Neuronal stem cell (in vitro differentiated cells): ENCODE measurements around the gene FBL.
"Not testable (repeated sequence)": the region's sequence is repeated elsewhere in the genome, so short reads cannot be mapped to it uniquely, and the experiment has no call there.

ENCODE experiments used
- DNase-seq: peaks from one replicate; pipeline ENCODE4 v3.0.0-alpha.2; 2013; ENCODE audit warnings: low spot score
- H2AFZ ChIP-seq: one replicate; pipeline ENCODE4 v1.6.1; 2013; ENCODE audit warnings: mild to moderate bottlenecking, low read length, inconsistent platforms
- H2AK5ac ChIP-seq: 2 replicates; pipeline ENCODE4 v1.6.1; 2013; ENCODE audit warnings: low read depth, mild to moderate bottlenecking, inconsistent platforms, low read length, moderate library complexity, mixed read lengths
- H2BK120ac ChIP-seq: 2 replicates; pipeline ENCODE4 v1.6.1; 2013; ENCODE audit warnings: low read depth, mild to moderate bottlenecking, inconsistent platforms, low read length, moderate library complexity, mixed read lengths
- H2BK12ac ChIP-seq: one replicate; pipeline ENCODE4 v1.6.1; 2013; ENCODE audit warnings: low read length, inconsistent platforms
- H2BK15ac ChIP-seq: 2 replicates; pipeline ENCODE4 v1.6.1; 2013; ENCODE audit warnings: mild to moderate bottlenecking, low read length, inconsistent platforms, mixed read lengths
- H2BK5ac ChIP-seq: one replicate; pipeline ENCODE4 v1.6.1; 2013; ENCODE audit warnings: inconsistent platforms, mild to moderate bottlenecking, low read length, moderate library complexity
- H3K14ac ChIP-seq: one replicate; pipeline ENCODE4 v1.6.1; 2013; ENCODE audit warnings: low read length, inconsistent platforms
- H3K18ac ChIP-seq: 2 replicates; pipeline ENCODE4 v1.6.1; 2013; ENCODE audit warnings: low read length, inconsistent platforms
- H3K23ac ChIP-seq: 2 replicates; pipeline ENCODE4 v1.6.1; 2013; ENCODE audit warnings: low read depth, mild to moderate bottlenecking, mixed read lengths, low read length, inconsistent platforms; ENCODE audit not compliant: poor library complexity
- H3K27ac ChIP-seq: replicated peaks from 3 replicates; pipeline ENCODE4 v1.5.1; 2013; ENCODE audit warnings: low read length, inconsistent platforms
- H3K27me3 ChIP-seq, 3 experiments: 2 replicates each; pipeline ENCODE4 v1.6.1; 2013; ENCODE audit warnings: low read length in 3 of 3, mild to moderate bottlenecking in 2 of 3, inconsistent platforms in 1 of 3, low read depth in 1 of 3, mixed read lengths in 1 of 3, moderate library complexity in 1 of 3; ENCODE audit not compliant: control insufficient read depth in 3 of 3, insufficient read depth in 3 of 3
- H3K36me3 ChIP-seq, 2 donors: replicated peaks in 1 of 2; 2 replicates each; pipeline ENCODE4 v1.6.1; 2013; ENCODE audit warnings: low read length in 2 of 2; ENCODE audit not compliant: control insufficient read depth in 2 of 2, insufficient read depth in 2 of 2
- H3K4ac ChIP-seq: 2 replicates; pipeline ENCODE4 v1.6.1; 2013; ENCODE audit warnings: inconsistent platforms, mild to moderate bottlenecking, low read length, moderate library complexity
- H3K4me1 ChIP-seq, 2 donors: 1 replicate in 1 of 2; 2 replicates in 1 of 2; pipeline ENCODE4 v1.6.1; 2013; ENCODE audit warnings: low read length in 2 of 2, low read depth in 1 of 2; ENCODE audit not compliant: control insufficient read depth in 2 of 2, insufficient read depth in 1 of 2
- H3K4me2 ChIP-seq: one replicate; pipeline ENCODE4 v1.6.1; 2013; ENCODE audit warnings: mild to moderate bottlenecking, low read length, inconsistent platforms; ENCODE audit not compliant: insufficient read depth, poor library complexity, severe bottlenecking
- H3K4me3 ChIP-seq, 2 donors: 2 replicates each; pipeline ENCODE4 v1.5.1; 2013; ENCODE audit warnings: low read length in 2 of 2, mild to moderate bottlenecking in 2 of 2, inconsistent platforms in 1 of 2, moderate library complexity in 1 of 2
- H3K79me1 ChIP-seq: one replicate; pipeline ENCODE4 v1.6.1; 2013; ENCODE audit warnings: low read depth, mild to moderate bottlenecking, inconsistent platforms, low read length, moderate library complexity
- H3K9ac ChIP-seq: one replicate; pipeline ENCODE4 v1.6.1; 2013; ENCODE audit warnings: mild to moderate bottlenecking, low read depth, low read length, inconsistent platforms; ENCODE audit not compliant: poor library complexity
- H3K9me3 ChIP-seq, 2 donors: replicated peaks in 1 of 2; 2 replicates each; pipeline versions ENCODE3 to v1.6.1; 2013; ENCODE audit warnings: low read length in 2 of 2, mild to moderate bottlenecking in 2 of 2, inconsistent platforms in 1 of 2, low read depth in 1 of 2, mixed read lengths in 1 of 2, moderate library complexity in 1 of 2; ENCODE audit not compliant: control insufficient read depth in 2 of 2, insufficient read depth in 1 of 2
- H4K8ac ChIP-seq: one replicate; pipeline ENCODE4 v1.6.1; 2013; ENCODE audit warnings: low read depth, mild to moderate bottlenecking, inconsistent platforms, low read length, moderate library complexity
- H4K91ac ChIP-seq: one replicate; pipeline ENCODE4 v1.6.1; 2013; ENCODE audit warnings: low read length, low read depth, mild to moderate bottlenecking, inconsistent platforms; ENCODE audit not compliant: poor library complexity
- WGBS, 2 donors: extraction: QIAGEN DNeasy Blood & Tissue Kit; methylation state at CpG; one replicate each; pipeline ENCODE4 v1.1.7; 2013; ENCODE audit warnings: missing lambda C conversion rate in 2 of 2, mixed read lengths in 1 of 2; ENCODE audit not compliant: insufficient read length in 2 of 2, insufficient replicate concordance in 1 of 2; ENCODE audit errors: extremely low coverage in 2 of 2; 5-methylcytosine and 5-hydroxymethylcytosine counted together

FBL gene

GRCh38 chr19:39882645-39883044, 36.5 kb upstream of the FBL start:
- not testable (repeated sequence) for H2AK5ac ChIP-seq, H3K18ac ChIP-seq, H3K23ac ChIP-seq, H3K4me1 ChIP-seq, H3K79me1 ChIP-seq, H4K91ac ChIP-seq, H3K9me3 ChIP-seq, H3K36me3 ChIP-seq, H3K4me2 ChIP-seq, H3K4ac ChIP-seq, H2BK120ac ChIP-seq, H3K14ac ChIP-seq, H3K27ac ChIP-seq, H3K9ac ChIP-seq, H2AFZ ChIP-seq, H4K8ac ChIP-seq, H3K4me3 ChIP-seq, H2BK5ac ChIP-seq, DNase-seq, H2BK15ac ChIP-seq, H2BK12ac ChIP-seq, H3K27me3 ChIP-seq
- WGBS, 2 donors: no CpG with 5 or more reads among the region's 10 CpGs

- not testable (repeated sequence) for H4K91ac ChIP-seq, H2BK12ac ChIP-seq, H3K36me3 ChIP-seq, H3K14ac ChIP-seq, H3K4me2 ChIP-seq, H3K4me1 ChIP-seq, H2BK5ac ChIP-seq, H3K9ac ChIP-seq, H4K8ac ChIP-seq, H3K23ac ChIP-seq, H3K79me1 ChIP-seq, H3K4ac ChIP-seq, H2BK15ac ChIP-seq, H3K27ac ChIP-seq, H2AK5ac ChIP-seq, H3K4me3 ChIP-seq, H3K9me3 ChIP-seq, H3K18ac ChIP-seq, H2BK120ac ChIP-seq, H3K27me3 ChIP-seq
- peak; percentile 48 for DNase-seq
- WGBS, 2 donors: no CpG with 5 or more reads among the region's 15 CpGs
- H2AFZ ChIP-seq: peak overlapping the region; percentile 64
These were observed 35.4 kb upstream of the FBL start for GRCh38 chr19:39881495-39882110.

GRCh38 chr19:39880241-39880640, 34.1 kb upstream of the FBL start:
- not testable (repeated sequence) for H3K14ac ChIP-seq, H3K79me1 ChIP-seq, H4K91ac ChIP-seq, H3K4me3 ChIP-seq, H3K4ac ChIP-seq, H2AFZ ChIP-seq, H3K27me3 ChIP-seq, H2BK15ac ChIP-seq, H3K18ac ChIP-seq, H3K36me3 ChIP-seq, H3K23ac ChIP-seq, DNase-seq, H2AK5ac ChIP-seq, H3K9ac ChIP-seq, H3K9me3 ChIP-seq, H3K4me2 ChIP-seq, H2BK120ac ChIP-seq, H3K27ac ChIP-seq, H2BK12ac ChIP-seq, H4K8ac ChIP-seq, H3K4me1 ChIP-seq, H2BK5ac ChIP-seq
- no CpG with 5 or more reads among the region's 5 CpGs for WGBS, 2 donors

- DNase-seq, H3K4me3 ChIP-seq, H2BK15ac ChIP-seq, H3K27ac ChIP-seq, H3K4ac ChIP-seq, H3K9me3 ChIP-seq, H3K4me2 ChIP-seq, H4K8ac ChIP-seq, H3K14ac ChIP-seq, H3K9ac ChIP-seq, H2BK5ac ChIP-seq, H2BK120ac ChIP-seq, H3K27me3 ChIP-seq, H3K18ac ChIP-seq, H3K36me3 ChIP-seq, H3K79me1 ChIP-seq, H4K91ac ChIP-seq, H3K4me1 ChIP-seq, H2BK12ac ChIP-seq, H3K23ac ChIP-seq, H2AK5ac ChIP-seq, H2AFZ ChIP-seq: not testable (repeated sequence)
- WGBS, 2 donors: no CpG with 5 or more reads among the region's 8 CpGs
These were observed 33.6 kb upstream of the FBL start for GRCh38 chr19:39879796-39880195.
